H1 (cell line): ENCODE measurements around the gene RAI14. TPM values are rescaled to one million over a fixed set of nuclear protein-coding genes. Genes with fewer than 3 reads are reported as not detected.

ENCODE experiments used
- CTCF ChIA-PET: fragments of 300-600 bp; sonication (Branson Sonifier 250); formaldehyde crosslinking; loops from one replicate; lab custom pipeline; 2021; ENCODE audit not compliant: partially characterized antibody; lab: Charles Lee
- POLR2A ChIA-PET: fragments of 300-600 bp; sonication (Branson Sonifier 250); formaldehyde crosslinking; loops from one replicate; lab custom pipeline; 2021; ENCODE audit warnings: inconsistent platforms; ENCODE audit not compliant: partially characterized antibody; lab: Charles Lee
- DNase-seq, 2 experiments: peaks; one replicate each; pipeline versions ENCODE4 v3.0.0 to v3.0.0-alpha.2; 2010 to 2022; ENCODE audit warnings: low spot score in 2 of 2, low read depth in 1 of 2, mixed read lengths in 1 of 2
- FAIRE-seq: peaks from 2 replicates; lab custom pipeline; 2011; peaks lifted over from hg19 to GRCh38; lab: Jason Lieb, UNC
- H2AFZ ChIP-seq: 2 replicates; pipeline ENCODE4 v1.8.1; 2012; ENCODE audit warnings: low read length, inconsistent platforms
- H2AK5ac ChIP-seq: 2 replicates; pipeline ENCODE4 v1.6.1; 2013; ENCODE audit warnings: low read depth, low read length
- H2BK120ac ChIP-seq: replicated peaks from 2 replicates; pipeline ENCODE3; 2013; ENCODE audit warnings: low read depth, low read length, inconsistent platforms
- H2BK12ac ChIP-seq: 2 replicates; pipeline ENCODE4 v1.6.1; 2013; ENCODE audit warnings: low read depth, low read length
- H2BK15ac ChIP-seq: 2 replicates; pipeline ENCODE4 v1.6.1; 2013; ENCODE audit warnings: low read length
- H2BK20ac ChIP-seq: 2 replicates; pipeline ENCODE4 v1.6.1; 2013; ENCODE audit warnings: low read length
- H2BK5ac ChIP-seq: 2 replicates; pipeline ENCODE4 v1.6.1; 2013; ENCODE audit warnings: low read depth, low read length
- H3K14ac ChIP-seq: 2 replicates; pipeline ENCODE4 v1.6.1; 2013; ENCODE audit warnings: inconsistent platforms; ENCODE audit not compliant: insufficient read length
- H3K18ac ChIP-seq: 2 replicates; pipeline ENCODE4 v1.6.1; 2013; ENCODE audit warnings: low read length; ENCODE audit errors: extremely low read depth
- H3K23ac ChIP-seq: 2 replicates; pipeline ENCODE4 v1.6.1; 2013; ENCODE audit warnings: inconsistent platforms; ENCODE audit not compliant: insufficient read length
- H3K23me2 ChIP-seq: 2 replicates; pipeline ENCODE4 v1.6.1; 2013; ENCODE audit warnings: low read depth, low read length
- H3K27ac ChIP-seq: 2 replicates; pipeline ENCODE4 v1.6.1; 2011; ENCODE audit warnings: low read depth, low read length, inconsistent platforms
- H3K27me3 ChIP-seq, 4 experiments: replicated peaks in 1 of 4; 1 replicate in 1 of 4; 2 replicates in 3 of 4; pipeline versions ENCODE4 v1.6.1 to v1.8.1; 2011 to 2013; ENCODE audit warnings: low read length in 3 of 4, mild to moderate bottlenecking in 3 of 4, inconsistent platforms in 2 of 4, mixed read lengths in 2 of 4, moderate library complexity in 1 of 4; ENCODE audit not compliant: control insufficient read depth in 3 of 4, insufficient read depth in 3 of 4; ENCODE audit errors: extremely low read depth in 1 of 4
- H3K36me3 ChIP-seq, 4 experiments: 2 replicates each; pipeline versions ENCODE4 v1.6.1 to v1.8.1; 2011 to 2013; ENCODE audit warnings: mild to moderate bottlenecking in 4 of 4, low read length in 3 of 4, moderate library complexity in 2 of 4, control low read depth in 1 of 4, inconsistent platforms in 1 of 4; ENCODE audit not compliant: insufficient read depth in 4 of 4, control insufficient read depth in 2 of 4
- H3K4ac ChIP-seq: replicated peaks from 2 replicates; pipeline ENCODE3; 2013; ENCODE audit warnings: low read length, low read depth, mixed read lengths, inconsistent platforms; ENCODE audit not compliant: insufficient read length
- H3K4me1 ChIP-seq, 4 experiments: replicated peaks in 1 of 4; 1 replicate in 1 of 4; 2 replicates in 3 of 4; pipeline versions ENCODE4 v1.6.1 to v1.8.1; 2011 to 2013; ENCODE audit warnings: low read length in 3 of 4, inconsistent platforms in 2 of 4, mixed read lengths in 1 of 4; ENCODE audit not compliant: insufficient read depth in 4 of 4, control insufficient read depth in 3 of 4
- H3K4me2 ChIP-seq, 2 experiments: 2 replicates each; pipeline versions ENCODE4 v1.6.1 to v1.8.1; 2011 to 2013; ENCODE audit warnings: low read depth in 2 of 2, low read length in 2 of 2, control low read depth in 1 of 2, inconsistent platforms in 1 of 2, mild to moderate bottlenecking in 1 of 2; ENCODE audit not compliant: insufficient read depth in 1 of 2
- H3K4me3 ChIP-seq, 4 experiments: fragments of 200-600, 300-600 bp in 1 of 4; sonication (generic), shearing (Covaris generic), sonication (Bioruptor Twin) in 1 of 4; 2 replicates each; pipeline versions ENCODE4 v1.5.1 to v1.8.1; 2011 to 2016; ENCODE audit warnings: low read length in 4 of 4, low read depth in 3 of 4, control low read depth in 2 of 4, inconsistent platforms in 2 of 4, mild to moderate bottlenecking in 2 of 4, mixed read lengths in 1 of 4, moderate library complexity in 1 of 4; ENCODE audit not compliant: insufficient read depth in 2 of 4; ENCODE audit errors: extremely low read depth in 1 of 4
- H3K56ac ChIP-seq: replicated peaks from 2 replicates; pipeline ENCODE3; 2013; ENCODE audit warnings: low read depth, mild to moderate bottlenecking, mixed read lengths, low read length, inconsistent platforms; ENCODE audit not compliant: insufficient read length
- H3K79me1 ChIP-seq: 2 replicates; pipeline ENCODE4 v1.6.1; 2013; ENCODE audit warnings: low read depth, low read length, control low read depth
- H3K79me2 ChIP-seq, 2 experiments: 2 replicates each; pipeline versions ENCODE4 v1.6.1 to v1.8.1; 2012 to 2013; ENCODE audit warnings: low read length in 2 of 2, mild to moderate bottlenecking in 2 of 2, inconsistent platforms in 1 of 2; ENCODE audit not compliant: insufficient read depth in 2 of 2, control insufficient read depth in 1 of 2
- H3K9ac ChIP-seq, 4 experiments: replicated peaks in 1 of 4; 1 replicate in 1 of 4; 2 replicates in 3 of 4; pipeline versions ENCODE4 v1.6.1 to v1.8.1; 2011 to 2013; ENCODE audit warnings: low read depth in 3 of 4, low read length in 3 of 4, control low read depth in 2 of 4, mild to moderate bottlenecking in 2 of 4, moderate library complexity in 2 of 4, inconsistent platforms in 1 of 4; ENCODE audit errors: extremely low read depth in 1 of 4
- H3K9me3 ChIP-seq, 2 experiments: 2 replicates each; pipeline versions ENCODE4 v1.6.1 to v1.8.1; 2012 to 2013; ENCODE audit warnings: mild to moderate bottlenecking in 2 of 2, moderate library complexity in 2 of 2, control low read depth in 1 of 2, inconsistent platforms in 1 of 2, low read depth in 1 of 2, low read length in 1 of 2, mixed read lengths in 1 of 2; ENCODE audit not compliant: insufficient read depth in 2 of 2
- H4K20me1 ChIP-seq, 2 experiments: replicated peaks in 1 of 2; 2 replicates each; pipeline versions ENCODE3 to v1.8.1; 2011 to 2013; ENCODE audit warnings: inconsistent platforms in 2 of 2, low read length in 2 of 2, mild to moderate bottlenecking in 1 of 2; ENCODE audit not compliant: insufficient read depth in 2 of 2, control insufficient read depth in 1 of 2
- H4K5ac ChIP-seq: 2 replicates; pipeline ENCODE4 v1.6.1; 2013; ENCODE audit warnings: low read length, low read depth, mixed read lengths, inconsistent platforms; ENCODE audit not compliant: insufficient read length
- H4K8ac ChIP-seq: 2 replicates; pipeline ENCODE4 v1.8.0; 2013; ENCODE audit warnings: mild to moderate bottlenecking, moderate library complexity, low read length, inconsistent platforms; ENCODE audit not compliant: insufficient read depth; ENCODE audit errors: extremely low read depth
- H4K91ac ChIP-seq: replicated peaks from 2 replicates; pipeline ENCODE3; 2013; ENCODE audit warnings: low read length, mixed read lengths, inconsistent platforms; ENCODE audit not compliant: insufficient read length
- EGR1 ChIP-seq: IDR thresholded peaks from 2 replicates; pipeline ENCODE4 v1.6.1; 2011; ENCODE audit warnings: low read depth, low read length, borderline replicate concordance
- GABPA ChIP-seq: IDR thresholded peaks from 2 replicates; pipeline ENCODE4 v1.6.1; 2011; ENCODE audit warnings: mild to moderate bottlenecking, low read length, moderate library complexity, borderline replicate concordance; ENCODE audit not compliant: insufficient read depth
- MAFK ChIP-seq: IDR thresholded peaks from 2 replicates; pipeline ENCODE4 v1.6.1; 2012; ENCODE audit warnings: low read depth, mild to moderate bottlenecking, improper control_type of control experiment, low read length
- POU5F1 ChIP-seq: IDR thresholded peaks from 2 replicates; pipeline ENCODE4 v1.6.1; 2011; ENCODE audit warnings: low read depth, mild to moderate bottlenecking, low read length, moderate library complexity
- SIX5 ChIP-seq: IDR thresholded peaks from 2 replicates; pipeline ENCODE4 v1.6.1; 2011; ENCODE audit warnings: mild to moderate bottlenecking, low read depth, low read length
- WGBS, 2 experiments: shearing (Covaris generic) in 1 of 2; methylation state at CpG; one replicate each; pipeline versions ENCODE4 v1.1.6 to v1.1.7; 2013 to 2015; ENCODE audit warnings: low lambda C conversion rate in 2 of 2, mixed read lengths in 2 of 2, inconsistent platforms in 1 of 2, low coverage in 1 of 2, missing lambda C conversion rate in 1 of 2; ENCODE audit not compliant: insufficient replicate concordance in 2 of 2, insufficient coverage in 1 of 2, insufficient read length in 1 of 2; ENCODE audit errors: extremely low coverage in 1 of 2, missing lambda C conversion rate in 1 of 2; 5-methylcytosine and 5-hydroxymethylcytosine counted together
- polyA plus RNA-seq, 7 experiments: library from polyadenylated mRNA; depleted of rRNA in 3 of 7; stranded (reverse) in 5 of 7; unstranded in 2 of 7; fragments of >200 nt in 5 of 7; fragments of 200-250 nt in 2 of 7; gene quantifications; 1 replicate in 5 of 7; 2 replicates in 1 of 7; 4 replicates in 1 of 7; pipeline versions ENCODE4 v1.2.1 to v1.2.3, GENCODE V29; 2011 to 2013; ENCODE audit warnings: missing spikeins in 2 of 7, mixed read lengths in 2 of 7
- total RNA-seq: library from RNA; stranded (reverse); fragmentation: NEBNext Ultra II Directional; extraction: Animal tissue kit (Norgen Biotek cat#: 25700); gene quantifications from 2 replicates; pipeline ENCODE4 v1.2.1, GENCODE V29; 2021
- TF ChIP-seq, protein P1 (sequence below): IDR thresholded peaks from 2 replicates; pipeline ENCODE4 v1.6.1; 2011; ENCODE audit warnings: low read depth, mild to moderate bottlenecking, low read length; ENCODE audit not compliant: insufficient read depth

Gene RAI14
- total and polyA plus RNA-seq, 2 of the 8 experiments (the other 6 are each of a cell fraction or from before 2014, with no cell fraction given) = 48.4 to 210 TPM

DNA sequence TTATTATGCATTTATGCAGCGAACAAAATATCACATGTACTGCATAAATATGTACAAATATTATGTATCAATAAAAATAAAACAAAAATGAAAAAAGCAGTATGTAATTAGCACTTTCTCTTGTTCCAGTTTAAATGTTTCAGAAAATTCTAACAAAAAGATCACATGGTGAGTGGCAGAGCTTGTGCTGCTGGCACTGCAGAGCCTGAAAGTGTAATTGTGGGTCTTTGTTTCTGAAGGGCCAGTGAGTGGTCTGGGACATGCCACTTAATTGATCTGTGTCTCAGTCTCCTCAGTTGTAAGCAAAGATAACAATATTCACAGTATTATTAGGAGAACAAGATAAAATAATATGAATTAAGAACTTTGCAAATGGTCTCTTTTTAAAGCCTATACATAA, 39.5 kb upstream of the RAI14 start:
- H2BK5ac ChIP-seq = no peak overlapping the region
- no peak overlapping the region for H4K8ac ChIP-seq
- no peaks in the 10 kb centered on the region for H3K36me3 ChIP-seq
- no peak overlapping the region for H3K4ac ChIP-seq
- H3K4me3 ChIP-seq = no peak overlapping the region
- no peak overlapping the region for H3K27ac ChIP-seq
- no peak overlapping the region for H2BK12ac ChIP-seq
- H3K4me2 ChIP-seq = no peak overlapping the region
- CTCF ChIA-PET = interaction anchor here (1.2 to 1.7 kb wide), 3 partner anchors 10 to 282 kb away, joined by 3 to 5 read pairs (median 3); no protein-coding TSS in a partner anchor
- H3K18ac ChIP-seq = no peak overlapping the region
- no peak overlapping the region for H4K5ac ChIP-seq
- H3K27me3 ChIP-seq = no peaks in the 10 kb centered on the region
- DNase-seq (no peak), FAIRE-seq (no peak)
- H3K56ac ChIP-seq = no peak overlapping the region
- H3K9me3 ChIP-seq = no peaks in the 10 kb centered on the region
- H3K23me2 ChIP-seq = no peaks in the 10 kb centered on the region
- no peak overlapping the region for H2BK120ac ChIP-seq
- H3K14ac ChIP-seq = no peak overlapping the region
- POLR2A ChIA-PET = no interaction called here
- H3K79me2 ChIP-seq = no peaks in the 10 kb centered on the region
- H3K4me1 ChIP-seq = peaks cover 0 to 8% (median 1%) of the 10 kb centered on the region in 4 experiments; a peak in 2 of 7 replicates
- no peak overlapping the region for H2BK15ac ChIP-seq
- H2AFZ ChIP-seq = no peak overlapping the region
- H4K91ac ChIP-seq = no peak overlapping the region
- H2AK5ac ChIP-seq = no peak overlapping the region
- no peaks in the 10 kb centered on the region for H3K79me1 ChIP-seq
- WGBS, 2 experiments = 88% methylated on average over 1 of the region's 1 CpG; no CpG with 5 or more reads in 1 of the 2 experiments
- no peak overlapping the region for H3K23ac ChIP-seq
- no peak overlapping the region for H2BK20ac ChIP-seq
- no peaks in the 10 kb centered on the region for H4K20me1 ChIP-seq
- H3K9ac ChIP-seq = no peak overlapping the region
- no peak for TF ChIP-seq GABPA
- TF ChIP-seq, protein P1, sequence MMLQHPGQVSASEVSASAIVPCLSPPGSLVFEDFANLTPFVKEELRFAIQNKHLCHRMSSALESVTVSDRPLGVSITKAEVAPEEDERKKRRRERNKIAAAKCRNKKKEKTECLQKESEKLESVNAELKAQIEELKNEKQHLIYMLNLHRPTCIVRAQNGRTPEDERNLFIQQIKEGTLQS = no peak
- no peak for TF ChIP-seq MAFK
- TF ChIP-seq POU5F1 = no peak
- no peak for TF ChIP-seq SIX5
- TF ChIP-seq EGR1 = no peak
